Breast epithelium (tissue), 4 donors: ENCODE measurements around the gene UNC119. TPM values are rescaled to one million over a fixed set of nuclear protein-coding genes. Genes with fewer than 3 reads are reported as not detected.

ENCODE experiments used
- DNase-seq, 2 donors: peaks; one replicate each; pipeline ENCODE4 v3.0.0-alpha.2; 2019; ENCODE audit warnings: low spot score in 2 of 2
- H3K27ac ChIP-seq, 2 donors: fragments of 200-600 bp; sonication (generic) in 1 of 2; one replicate each; pipeline ENCODE4 v1.5.1; 2016 to 2019; ENCODE audit warnings: mild to moderate bottlenecking in 1 of 2
- H3K27me3 ChIP-seq, 2 donors: fragments of 200-600 bp; sonication (generic) in 1 of 2; one replicate each; pipeline versions ENCODE4 v1.5.1 to v1.6.0; 2017 to 2019; ENCODE audit warnings: control low read depth in 1 of 2, mild to moderate bottlenecking in 1 of 2
- H3K36me3 ChIP-seq: fragments of 200-600 bp; one replicate; pipeline ENCODE4 v1.5.1; 2019
- H3K4me1 ChIP-seq, 2 donors: fragments of 200-600 bp; sonication (generic); one replicate each; pipeline ENCODE4 v1.5.1; 2016 to 2019; ENCODE audit warnings: control low read depth in 1 of 2
- H3K4me3 ChIP-seq, 3 donors: fragments of 200-600 bp; sonication (generic); 1 replicate in 2 of 3; 2 replicates in 1 of 3; pipeline ENCODE4 v1.5.1; 2016 to 2019; ENCODE audit warnings: mild to moderate bottlenecking in 3 of 3, moderate library complexity in 2 of 3
- H3K9me3 ChIP-seq, 2 donors: fragments of 200-600 bp; sonication (generic) in 1 of 2; one replicate each; pipeline ENCODE4 v1.5.1; 2016 to 2019; ENCODE audit warnings: control low read depth in 1 of 2
- CTCF ChIP-seq, 3 donors: fragments of 450-650 bp; IDR thresholded peaks; one replicate each; pipeline ENCODE4 v1.5.1; 2016 to 2017; ENCODE audit warnings: antibody characterized with exemption in 3 of 3, mild to moderate bottlenecking in 3 of 3, moderate library complexity in 3 of 3
- POLR2A ChIP-seq: fragments of 450-650 bp; IDR thresholded peaks from one replicate; pipeline ENCODE4 v1.6.1; 2016; ENCODE audit warnings: antibody characterized with exemption, mild to moderate bottlenecking, moderate library complexity
- POLR2AphosphoS5 ChIP-seq, 3 donors: sonication (generic); formaldehyde crosslinking; IDR thresholded peaks; one replicate each; pipeline ENCODE4 v1.6.1; 2017; ENCODE audit warnings: antibody characterized with exemption in 3 of 3
- intact Hi-C: fragments of 100-400 bp; cut with DNase I; formaldehyde crosslinking; loops from one replicate; pipeline ENCODE4 v1.15.1; 2023; ENCODE audit warnings: low total_unique reads
- total RNA-seq, 3 donors: library from RNA; depleted of rRNA; stranded (reverse); fragments of >200 nt; gene quantifications; one replicate each; pipeline ENCODE4 v1.1.0, GENCODE V29; 2016

The UNC119 gene
- total RNA-seq, 3 donors from 2014 or later, result 19.2 to 34.1 (median 32.9) TPM

GRCh38 chr17:28536532-28537218 is 15.7 kb downstream of the UNC119 start:
- intact Hi-C loops, result no loop called here

GRCh38 chr17:28534740-28535375 is 17.6 kb downstream of the UNC119 start:
- Histone ChIP-seq H3K27ac (no peak overlapping the region), H3K4me1 (no peaks in the 10 kb centered on the region), H3K36me3 (no peaks in the 10 kb centered on the region), H3K9me3 (no peaks in the 10 kb centered on the region), H3K27me3 (no peaks in the 10 kb centered on the region), H3K4me3 (no peak overlapping the region)
- intact Hi-C loops, result no loop called here
- TF ChIP-seq POLR2AphosphoS5 (IDR thresholded peaks at IDR 0.05) (no peak), CTCF (IDR thresholded peaks at IDR 0.05) (no peak), POLR2A (no peak)
- DNase-seq, result no peak

More at GRCh38 chr17:28536532-28537218, 15.7 kb downstream of the UNC119 start:
- TF ChIP-seq POLR2AphosphoS5 (IDR thresholded peaks at IDR 0.05) (no peak), CTCF (IDR thresholded peaks at IDR 0.05) (no peak), POLR2A (no peak)
- Histone ChIP-seq H3K27ac (no peak overlapping the region), H3K4me3 (no peak overlapping the region), H3K4me1 (no peaks in the 10 kb centered on the region), H3K36me3 (no peaks in the 10 kb centered on the region), H3K27me3 (no peaks in the 10 kb centered on the region), H3K9me3 (no peaks in the 10 kb centered on the region)
- no peak for DNase-seq

GRCh38 chr17:28533091-28533807 is 19.2 kb downstream of the UNC119 start:
- H3K4me3 ChIP-seq, result no peak overlapping the region
- intact Hi-C loops, result no loop called here
- no peaks in the 10 kb centered on the region for H3K36me3 ChIP-seq
- H3K4me1 ChIP-seq, result no peaks in the 10 kb centered on the region
- no peak for TF ChIP-seq POLR2AphosphoS5 (IDR thresholded peaks at IDR 0.05)
- DNase-seq, result no peak
- no peaks in the 10 kb centered on the region for H3K27me3 ChIP-seq
- H3K27ac ChIP-seq, result no peak overlapping the region
- no peaks in the 10 kb centered on the region for H3K9me3 ChIP-seq

- TF ChIP-seq POLR2AphosphoS5 (IDR thresholded peaks at IDR 0.05) (no peak), POLR2A (no peak), CTCF (IDR thresholded peaks at IDR 0.05) (no peak)
- intact Hi-C loops, result no loop called here
- Histone ChIP-seq H3K36me3 (no peaks in the 10 kb centered on the region), H3K27me3 (no peaks in the 10 kb centered on the region), H3K9me3 (no peaks in the 10 kb centered on the region), H3K27ac (no peak overlapping the region), H3K4me3 (no peak overlapping the region), H3K4me1 (peaks cover 0 to 4% of the 10 kb centered on the region in 2 donors)
- DNase-seq, result no peak
These were observed 20.1 kb downstream of the UNC119 start for GRCh38 chr17:28532050-28532960.

- intact Hi-C loops, result no loop called here
- Histone ChIP-seq H3K9me3 (no peaks in the 10 kb centered on the region), H3K27me3 (no peaks in the 10 kb centered on the region), H3K4me1 (peaks cover 0 to 9% of the 10 kb centered on the region in 2 donors), H3K4me3 (no peak overlapping the region), H3K36me3 (no peaks in the 10 kb centered on the region), H3K27ac (no peak overlapping the region)
- DNase-seq, result no peak
- TF ChIP-seq POLR2AphosphoS5 (IDR thresholded peaks at IDR 0.05), result no peak
- TF ChIP-seq CTCF (IDR thresholded peaks at IDR 0.05), result no peak
- TF ChIP-seq POLR2A, result no peak
These were observed 21.5 kb downstream of the UNC119 start for GRCh38 chr17:28530926-28531325.
